IPS-18c (cell line): ENCODE data around the gene CCR8.
"Not testable (repeated sequence)": the region's sequence is repeated elsewhere in the genome, so short reads cannot be mapped to it uniquely, and the experiment has no call there.

Experiments
- H3K4me3 ChIP-seq: 2 replicates; pipeline ENCODE4 v1.7.0; 2013; ENCODE audit warnings: low read depth, mild to moderate bottlenecking, low read length, moderate library complexity; ENCODE audit not compliant: insufficient read depth
- H3K9me3 ChIP-seq: one replicate; pipeline ENCODE4 v1.6.1; 2013; ENCODE audit warnings: mild to moderate bottlenecking, low read length, moderate library complexity; ENCODE audit not compliant: control insufficient read depth, insufficient read depth

Gene CCR8

GRCh38 chr3:39296197-39297077 is 33.1 kb upstream of the CCR8 start:
- Histone ChIP-seq H3K4me3 (no peak overlapping the region), H3K9me3 (no peaks in the 10 kb centered on the region)

- Histone ChIP-seq H3K4me3 (no peak overlapping the region), H3K9me3 (no peaks in the 10 kb centered on the region)
These were observed 30.2 kb upstream of the CCR8 start for GRCh38 chr3:39299279-39299678.

GRCh38 chr3:39302178-39302577 is 27.3 kb upstream of the CCR8 start:
- no peaks in the 10 kb centered on the region for H3K9me3 ChIP-seq
- no peak overlapping the region for H3K4me3 ChIP-seq

- Histone ChIP-seq H3K4me3 (no peak overlapping the region), H3K9me3 (no peaks in the 10 kb centered on the region)
These were observed 16.2 kb upstream of the CCR8 start for GRCh38 chr3:39313289-39313688.

- no peak overlapping the region for H3K4me3 ChIP-seq
- H3K9me3 ChIP-seq: no peaks in the 10 kb centered on the region
These were observed 14.1 kb upstream of the CCR8 start for GRCh38 chr3:39315420-39315819.

- H3K4me3 ChIP-seq: no peak overlapping the region
- H3K9me3 ChIP-seq: no peaks in the 10 kb centered on the region
These were observed 11.8 kb upstream of the CCR8 start for GRCh38 chr3:39317571-39318169.

GRCh38 chr3:39318301-39318700 is 11.2 kb upstream of the CCR8 start:
- H3K4me3 ChIP-seq: no peak overlapping the region
- no peaks in the 10 kb centered on the region for H3K9me3 ChIP-seq

GRCh38 chr3:39319249-39319648 is 10.3 kb upstream of the CCR8 start:
- H3K9me3 ChIP-seq: no peaks in the 10 kb centered on the region
- no peak overlapping the region for H3K4me3 ChIP-seq

GRCh38 chr3:39321574-39321983 is 7.9 kb upstream of the CCR8 start:
- H3K9me3 ChIP-seq, H3K4me3 ChIP-seq: not testable (repeated sequence)

GRCh38 chr3:39322209-39322715 is 7.2 kb upstream of the CCR8 start:
- not testable (repeated sequence) for H3K9me3 ChIP-seq, H3K4me3 ChIP-seq

- no peak overlapping the region for H3K4me3 ChIP-seq
- no peaks in the 10 kb centered on the region for H3K9me3 ChIP-seq
These were observed 6.6 kb upstream of the CCR8 start for GRCh38 chr3:39322936-39323335.

GRCh38 chr3:39323494-39323893 is 6.0 kb upstream of the CCR8 start:
- H3K4me3 ChIP-seq: no peak overlapping the region
- H3K9me3 ChIP-seq: no peaks in the 10 kb centered on the region

GRCh38 chr3:39325236-39325635 is 4.3 kb upstream of the CCR8 start:
- Histone ChIP-seq H3K9me3 (no peaks in the 10 kb centered on the region), H3K4me3 (no peak overlapping the region)

GRCh38 chr3:39327053-39327745 is 2.3 kb upstream of the CCR8 start:
- no peak overlapping the region for H3K4me3 ChIP-seq
- H3K9me3 ChIP-seq: no peaks in the 10 kb centered on the region

GRCh38 chr3:39327746-39328349 is 1.7 kb upstream of the CCR8 start:
- Histone ChIP-seq H3K4me3 (no peak overlapping the region), H3K9me3 (no peaks in the 10 kb centered on the region)

GRCh38 chr3:39330824-39331223 is 1.3 kb downstream of the CCR8 start:
- no peaks in the 10 kb centered on the region for H3K9me3 ChIP-seq
- no peak overlapping the region for H3K4me3 ChIP-seq

GRCh38 chr3:39332525-39332924 is 3.0 kb downstream of the CCR8 start:
- no peaks in the 10 kb centered on the region for H3K9me3 ChIP-seq
- H3K4me3 ChIP-seq: no peak overlapping the region
